ENCODE results near the gene RGS7.

The RGS7 gene

DNA sequence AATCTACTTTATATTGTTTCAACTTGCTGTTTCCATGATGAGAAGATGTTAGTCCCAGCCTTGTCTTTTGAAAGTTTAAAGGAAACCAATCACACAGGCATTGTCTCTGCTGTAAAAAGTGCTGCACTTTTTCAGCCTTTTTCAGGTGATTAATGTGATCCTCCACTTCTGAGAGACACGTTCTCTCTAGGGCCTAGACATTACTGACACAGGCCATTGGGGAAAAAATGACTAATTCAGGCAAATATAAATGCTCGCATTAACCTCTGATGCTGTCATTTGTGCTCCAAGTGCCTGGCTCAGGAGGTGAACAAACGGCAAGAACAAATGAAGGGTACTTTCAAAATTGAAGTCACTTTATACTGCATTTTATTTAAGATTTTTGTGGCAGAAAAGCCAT, 32.4 kb upstream of the RGS7 start:
- no peak for DNase-seq (ENCODE audit: extremely low read depth, low read depth)
- no peak overlapping the region for H3K4me3 ChIP-seq (replicated peaks; ENCODE audit: low read depth, low read length)
- TF ChIP-seq, protein P1, sequence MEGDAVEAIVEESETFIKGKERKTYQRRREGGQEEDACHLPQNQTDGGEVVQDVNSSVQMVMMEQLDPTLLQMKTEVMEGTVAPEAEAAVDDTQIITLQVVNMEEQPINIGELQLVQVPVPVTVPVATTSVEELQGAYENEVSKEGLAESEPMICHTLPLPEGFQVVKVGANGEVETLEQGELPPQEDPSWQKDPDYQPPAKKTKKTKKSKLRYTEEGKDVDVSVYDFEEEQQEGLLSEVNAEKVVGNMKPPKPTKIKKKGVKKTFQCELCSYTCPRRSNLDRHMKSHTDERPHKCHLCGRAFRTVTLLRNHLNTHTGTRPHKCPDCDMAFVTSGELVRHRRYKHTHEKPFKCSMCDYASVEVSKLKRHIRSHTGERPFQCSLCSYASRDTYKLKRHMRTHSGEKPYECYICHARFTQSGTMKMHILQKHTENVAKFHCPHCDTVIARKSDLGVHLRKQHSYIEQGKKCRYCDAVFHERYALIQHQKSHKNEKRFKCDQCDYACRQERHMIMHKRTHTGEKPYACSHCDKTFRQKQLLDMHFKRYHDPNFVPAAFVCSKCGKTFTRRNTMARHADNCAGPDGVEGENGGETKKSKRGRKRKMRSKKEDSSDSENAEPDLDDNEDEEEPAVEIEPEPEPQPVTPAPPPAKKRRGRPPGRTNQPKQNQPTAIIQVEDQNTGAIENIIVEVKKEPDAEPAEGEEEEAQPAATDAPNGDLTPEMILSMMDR (IDR thresholded peaks at IDR 0.05; ENCODE audit: low read depth, low read length, missing control alignments): no peak

DNA sequence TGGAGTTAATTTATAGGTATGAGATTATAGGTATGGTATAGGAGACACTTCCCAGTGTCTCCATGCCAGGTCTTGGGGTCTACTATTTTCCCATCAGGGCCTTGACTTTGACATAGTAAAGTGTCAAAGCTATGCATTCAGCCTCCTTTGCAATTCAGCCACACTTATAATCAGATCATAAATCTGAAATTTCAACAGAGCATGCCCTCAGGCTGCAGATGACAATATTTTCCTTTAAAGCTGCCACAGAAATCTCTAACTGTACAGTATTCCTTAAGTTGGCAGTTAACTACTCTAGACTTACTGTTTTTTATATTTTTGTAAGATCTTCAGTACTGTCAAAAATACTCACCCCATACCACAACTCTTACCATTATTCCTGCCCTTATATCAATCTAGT, 30.2 kb upstream of the RGS7 start:
- TF ChIP-seq, protein P1 (IDR thresholded peaks at IDR 0.05; ENCODE audit: low read depth, low read length, missing control alignments): no peak
- no peak overlapping the region for H3K4me3 ChIP-seq (replicated peaks; ENCODE audit: low read depth, low read length)
- DNase-seq (ENCODE audit: extremely low read depth, low read depth): no peak

DNA sequence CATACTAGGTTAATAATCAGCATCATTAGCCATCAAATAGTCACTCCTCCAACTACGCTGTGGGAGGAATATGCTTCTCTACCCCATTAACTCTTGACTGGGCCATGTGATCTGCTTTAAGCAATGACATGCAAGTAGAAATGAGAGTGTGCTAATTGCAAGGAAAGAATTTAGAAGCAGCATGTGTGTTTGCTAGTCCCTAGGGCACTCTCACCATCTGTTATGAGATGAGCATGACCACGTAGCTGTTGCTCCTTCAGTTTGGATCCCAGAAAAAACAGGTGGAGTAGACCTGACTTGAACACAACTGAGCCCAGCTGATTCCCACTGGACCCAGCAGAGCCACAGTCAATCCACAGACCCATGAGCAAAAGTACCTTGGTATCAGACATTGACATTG, 19.7 kb upstream of the RGS7 start:
- DNase-seq (ENCODE audit: extremely low read depth, low read depth): no peak
- TF ChIP-seq, protein P1 (IDR thresholded peaks at IDR 0.05; ENCODE audit: low read depth, low read length, missing control alignments): no peak
- H3K4me3 ChIP-seq (replicated peaks; ENCODE audit: low read depth, low read length): no peak overlapping the region

DNA sequence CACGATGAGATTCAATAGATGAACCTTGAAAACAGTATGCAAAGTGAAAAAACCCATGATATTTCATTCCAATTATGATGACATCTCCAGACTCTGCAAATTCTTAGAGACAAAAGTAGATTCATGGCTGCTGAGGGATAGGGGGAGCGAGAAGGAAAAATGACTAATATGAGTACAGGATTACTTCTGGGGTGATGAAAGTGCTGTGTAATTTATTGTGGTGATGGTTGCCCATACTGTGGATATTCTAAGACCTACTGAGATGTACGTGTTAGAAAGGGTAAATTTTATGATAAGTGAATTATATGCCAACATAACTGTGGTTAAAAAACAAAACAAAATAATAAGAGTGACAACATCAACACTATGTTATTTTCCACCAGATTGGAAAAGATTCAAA, 18.9 kb upstream of the RGS7 start:
- TF ChIP-seq, protein P1 (IDR thresholded peaks at IDR 0.05; ENCODE audit: low read depth, low read length, missing control alignments): no peak
- no peak for DNase-seq (ENCODE audit: extremely low read depth, low read depth)
- no peak overlapping the region for H3K4me3 ChIP-seq (replicated peaks; ENCODE audit: low read depth, low read length)

DNA sequence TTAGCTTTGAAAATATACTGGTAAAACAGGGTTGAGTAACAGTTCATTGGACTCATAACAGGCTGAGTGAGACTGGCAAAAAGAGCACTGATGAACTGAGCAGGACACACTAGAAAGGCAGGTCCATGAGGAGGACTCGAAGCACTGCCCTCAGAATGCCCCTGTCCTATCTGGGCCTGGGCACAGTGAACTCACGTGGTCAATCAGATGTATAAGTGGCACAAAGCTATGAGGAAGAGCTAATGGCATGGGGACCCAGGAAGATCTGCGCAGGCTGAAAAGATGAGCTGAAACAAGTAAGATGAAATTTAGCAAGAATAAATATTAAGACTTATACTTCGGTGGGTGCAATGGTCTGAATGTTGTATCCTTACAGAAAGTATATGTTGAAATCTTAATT, 9.2 kb upstream of the RGS7 start:
- no peak overlapping the region for H3K4me3 ChIP-seq (replicated peaks; ENCODE audit: low read depth, low read length)
- TF ChIP-seq, protein P1 (IDR thresholded peaks at IDR 0.05; ENCODE audit: low read depth, low read length, missing control alignments): no peak
- DNase-seq (ENCODE audit: extremely low read depth, low read depth): no peak

DNA sequence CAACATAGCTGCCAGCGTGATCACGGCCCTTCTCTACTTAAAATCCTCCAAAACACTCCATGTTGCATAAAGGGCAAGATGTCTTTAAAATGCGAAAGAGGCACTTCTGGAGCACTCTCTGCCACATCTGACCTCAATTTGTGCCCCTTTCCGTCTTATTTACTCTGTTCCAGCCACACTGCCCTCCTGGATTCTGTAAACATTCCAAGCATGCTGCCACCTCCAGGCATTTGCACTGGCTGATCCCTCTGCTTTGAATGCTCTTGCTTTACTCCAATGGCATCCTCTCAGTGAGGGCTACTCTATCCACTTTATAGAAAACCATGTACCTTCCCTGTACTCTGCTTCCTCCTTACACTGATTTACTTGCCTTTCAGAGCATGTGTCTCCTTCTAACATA, 5.3 kb upstream of the RGS7 start:
- H3K4me3 ChIP-seq (replicated peaks; ENCODE audit: low read depth, low read length): no peak overlapping the region
- TF ChIP-seq, protein P1 (IDR thresholded peaks at IDR 0.05; ENCODE audit: low read depth, low read length, missing control alignments): no peak
- no peak for DNase-seq (ENCODE audit: extremely low read depth, low read depth)

Measured in HFF-Myc (cell line).